Lung (tissue), 12 donors: ENCODE data around the gene CDHR4. TPM values are rescaled to one million over a fixed set of nuclear protein-coding genes. Genes with fewer than 3 reads are reported as not detected.

Experiments
- ATAC-seq: fragments of 200-7000 bp; cut with Tn5 transposase; one replicate; pipeline ENCODE4 v1.9.1; 2020; ENCODE audit warnings: moderate number of reproducible peaks; ENCODE audit not compliant: insufficient read depth, low FRiP score
- DNase-seq, 3 donors: peaks; one replicate each; pipeline ENCODE4 v3.0.0-alpha.2; 2013 to 2017
- H3K27ac ChIP-seq, 2 donors: one replicate each; pipeline ENCODE4 v1.5.1; 2013; ENCODE audit warnings: mild to moderate bottlenecking in 2 of 2, moderate library complexity in 2 of 2, control low read depth in 1 of 2, inconsistent platforms in 1 of 2, low read depth in 1 of 2, low read length in 1 of 2
- H3K27me3 ChIP-seq, 3 donors: one replicate each; pipeline ENCODE4 v1.5.1; 2013; ENCODE audit warnings: low read length in 2 of 3; ENCODE audit not compliant: control insufficient read depth in 3 of 3, insufficient read depth in 3 of 3
- H3K36me3 ChIP-seq, 4 donors: one replicate each; pipeline ENCODE4 v1.5.1; 2013; ENCODE audit warnings: low read length in 4 of 4, mild to moderate bottlenecking in 1 of 4, moderate library complexity in 1 of 4; ENCODE audit not compliant: control insufficient read depth in 4 of 4, insufficient read depth in 4 of 4
- H3K4me1 ChIP-seq, 5 donors: one replicate each; pipeline ENCODE4 v1.5.1; 2013; ENCODE audit warnings: low read length in 5 of 5, mild to moderate bottlenecking in 2 of 5, moderate library complexity in 1 of 5; ENCODE audit not compliant: control insufficient read depth in 5 of 5, insufficient read depth in 5 of 5
- H3K4me3 ChIP-seq: one replicate; pipeline ENCODE4 v1.5.1; 2013; ENCODE audit warnings: mild to moderate bottlenecking, control low read depth, moderate library complexity
- H3K9ac ChIP-seq, 2 donors: one replicate each; pipeline ENCODE4 v1.5.1; 2013; ENCODE audit warnings: low read length in 2 of 2, control low read depth in 1 of 2; ENCODE audit not compliant: insufficient read depth in 1 of 2
- H3K9me3 ChIP-seq, 4 donors: one replicate each; pipeline ENCODE4 v1.5.1; 2013; ENCODE audit warnings: low read length in 3 of 4, mild to moderate bottlenecking in 1 of 4, moderate library complexity in 1 of 4; ENCODE audit not compliant: control insufficient read depth in 4 of 4, insufficient read depth in 3 of 4
- WGBS, 2 donors: extraction: QIAGEN DNeasy Blood & Tissue Kit; methylation state at CpG; one replicate each; pipeline ENCODE4 v1.1.7; 2013; 5-methylcytosine and 5-hydroxymethylcytosine counted together
- polyA plus RNA-seq, 2 donors: library from polyadenylated mRNA; stranded (reverse); fragments of 200-250 nt; gene quantifications; one replicate each; pipeline ENCODE4 v1.2.1, GENCODE V29; 2013
- total RNA-seq, 2 donors: library from RNA; depleted of rRNA in 1 of 2; stranded (reverse); fragments of >200 nt in 1 of 2; gene quantifications; one replicate each; pipeline ENCODE4 v1.2.1, GENCODE V29; 2014 to 2021
- TF ChIP-seq, protein P1 (sequence below): IDR thresholded peaks from 2 replicates; pipeline ENCODE4 v1.5.1; 2012; ENCODE audit warnings: mild to moderate bottlenecking; ENCODE audit errors: control extremely low read depth, extremely low read depth
- donor health status: control.
- donor health status: control.
- donor health status: Bipolar disorder and iron deficiency.
- donor health status: healthy.
- donor health status: DM: yes; HTN: yes; CAD: no.

The CDHR4 gene
- total and polyA plus RNA-seq, 4 donors = 6.3 to 27.0 (median 8.8) TPM

- no peak overlapping the region for H3K4me3 ChIP-seq
- H3K27me3 ChIP-seq = no peaks in the 10 kb centered on the region
- DNase-seq = no peak
- WGBS, 2 donors = 93 to 97% methylated on average over 10 of the region's 10 CpGs
- no peak overlapping the region for H3K27ac ChIP-seq
- no peaks in the 10 kb centered on the region for H3K36me3 ChIP-seq
- TF ChIP-seq, protein P1, sequence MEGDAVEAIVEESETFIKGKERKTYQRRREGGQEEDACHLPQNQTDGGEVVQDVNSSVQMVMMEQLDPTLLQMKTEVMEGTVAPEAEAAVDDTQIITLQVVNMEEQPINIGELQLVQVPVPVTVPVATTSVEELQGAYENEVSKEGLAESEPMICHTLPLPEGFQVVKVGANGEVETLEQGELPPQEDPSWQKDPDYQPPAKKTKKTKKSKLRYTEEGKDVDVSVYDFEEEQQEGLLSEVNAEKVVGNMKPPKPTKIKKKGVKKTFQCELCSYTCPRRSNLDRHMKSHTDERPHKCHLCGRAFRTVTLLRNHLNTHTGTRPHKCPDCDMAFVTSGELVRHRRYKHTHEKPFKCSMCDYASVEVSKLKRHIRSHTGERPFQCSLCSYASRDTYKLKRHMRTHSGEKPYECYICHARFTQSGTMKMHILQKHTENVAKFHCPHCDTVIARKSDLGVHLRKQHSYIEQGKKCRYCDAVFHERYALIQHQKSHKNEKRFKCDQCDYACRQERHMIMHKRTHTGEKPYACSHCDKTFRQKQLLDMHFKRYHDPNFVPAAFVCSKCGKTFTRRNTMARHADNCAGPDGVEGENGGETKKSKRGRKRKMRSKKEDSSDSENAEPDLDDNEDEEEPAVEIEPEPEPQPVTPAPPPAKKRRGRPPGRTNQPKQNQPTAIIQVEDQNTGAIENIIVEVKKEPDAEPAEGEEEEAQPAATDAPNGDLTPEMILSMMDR = no peak
- no peaks in the 10 kb centered on the region for H3K9me3 ChIP-seq
- no peak for ATAC-seq
- H3K9ac ChIP-seq = no peak overlapping the region
- H3K4me1 ChIP-seq = no peaks in the 10 kb centered on the region
Measured at GRCh38 chr3:49792371-49793150, 7.1 kb downstream of the CDHR4 start.

DNA sequence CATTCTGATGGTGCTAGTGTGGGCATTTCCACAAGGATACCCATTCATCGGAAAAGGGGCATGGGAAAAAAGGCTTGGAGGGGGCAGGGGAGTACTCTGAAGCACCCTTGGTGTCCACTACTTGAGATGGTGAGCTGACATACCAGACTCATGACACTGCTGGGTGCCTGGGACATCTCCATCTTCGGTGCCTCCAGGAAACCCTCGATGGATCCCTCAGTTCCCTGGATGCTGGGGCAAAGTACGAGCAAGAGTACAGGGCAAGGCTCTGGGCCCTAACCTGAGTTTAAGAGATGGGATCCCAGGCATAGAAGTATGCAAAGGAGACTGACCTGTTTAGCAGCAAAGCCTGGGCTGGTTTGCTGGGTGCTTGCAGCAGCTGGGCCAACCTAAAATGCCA lies 8.1 kb downstream of the CDHR4 start:
- no peak overlapping the region for H3K9ac ChIP-seq
- TF ChIP-seq, protein P1 = no peak
- DNase-seq (no peak), ATAC-seq (no peak)
- peaks cover 0 to 7% (median 4%) of the 10 kb centered on the region in 5 donors for H3K4me1 ChIP-seq
- H3K9me3 ChIP-seq = no peaks in the 10 kb centered on the region
- H3K4me3 ChIP-seq = no peak overlapping the region
- WGBS, 2 donors = 92 to 96% methylated on average over 4 of the region's 4 CpGs
- no peaks in the 10 kb centered on the region for H3K27me3 ChIP-seq
- H3K36me3 ChIP-seq = no peaks in the 10 kb centered on the region
- H3K27ac ChIP-seq = no peak overlapping the region

- Histone ChIP-seq H3K9ac (no peak overlapping the region), H3K4me1 (peaks cover 0 to 7% (median 4%) of the 10 kb centered on the region in 5 donors), H3K27me3 (no peaks in the 10 kb centered on the region), H3K9me3 (no peaks in the 10 kb centered on the region), H3K4me3 (no peak overlapping the region), H3K27ac (no peak overlapping the region), H3K36me3 (no peaks in the 10 kb centered on the region)
- TF ChIP-seq, protein P1 = no peak
- ATAC-seq = no peak
- DNase-seq = no peak
- 70 to 71% methylated on average over 9 of the region's 9 CpGs for WGBS, 2 donors
Measured at GRCh38 chr3:49790626-49791411, 8.9 kb downstream of the CDHR4 start.
